C4-2B (cell line): ENCODE data around the gene TRIM5.

ENCODE experiments used
- ZFX ChIP-seq: fragments of 450-650 bp; IDR thresholded peaks from 2 replicates; pipeline ENCODE4 v1.6.1; 2017
- TF ChIP-seq, protein P1 (sequence below): fragments of 450-650 bp; conservative IDR thresholded peaks from 2 replicates; pipeline ENCODE4 v1.5.1; 2017; ENCODE audit warnings: mild to moderate bottlenecking

DNA sequence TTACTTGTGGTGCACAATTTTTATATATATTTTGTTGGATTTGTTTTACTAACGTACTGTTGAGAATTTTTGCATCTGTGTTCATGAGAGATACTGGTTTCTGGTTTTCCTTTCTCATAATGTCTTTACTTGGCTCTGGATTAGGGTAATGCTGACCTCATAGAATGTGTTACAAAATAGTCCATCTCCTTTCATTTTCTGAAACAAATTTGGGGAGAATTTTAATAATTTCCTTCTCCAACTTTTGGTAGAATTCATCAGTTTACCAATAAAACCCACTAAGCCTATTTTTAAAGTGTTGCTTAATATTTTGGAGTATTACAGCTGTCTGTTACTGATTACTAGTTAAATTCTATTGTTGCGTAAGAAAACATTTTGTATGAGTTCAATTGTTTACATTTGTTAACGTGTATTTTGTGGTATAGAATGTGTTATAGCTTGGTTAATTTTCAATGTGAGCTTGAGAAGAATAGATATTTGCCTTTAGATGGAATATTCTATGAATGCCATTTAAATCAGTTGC is 16.2 kb upstream of the TRIM5 start:
- TF ChIP-seq, protein P1, sequence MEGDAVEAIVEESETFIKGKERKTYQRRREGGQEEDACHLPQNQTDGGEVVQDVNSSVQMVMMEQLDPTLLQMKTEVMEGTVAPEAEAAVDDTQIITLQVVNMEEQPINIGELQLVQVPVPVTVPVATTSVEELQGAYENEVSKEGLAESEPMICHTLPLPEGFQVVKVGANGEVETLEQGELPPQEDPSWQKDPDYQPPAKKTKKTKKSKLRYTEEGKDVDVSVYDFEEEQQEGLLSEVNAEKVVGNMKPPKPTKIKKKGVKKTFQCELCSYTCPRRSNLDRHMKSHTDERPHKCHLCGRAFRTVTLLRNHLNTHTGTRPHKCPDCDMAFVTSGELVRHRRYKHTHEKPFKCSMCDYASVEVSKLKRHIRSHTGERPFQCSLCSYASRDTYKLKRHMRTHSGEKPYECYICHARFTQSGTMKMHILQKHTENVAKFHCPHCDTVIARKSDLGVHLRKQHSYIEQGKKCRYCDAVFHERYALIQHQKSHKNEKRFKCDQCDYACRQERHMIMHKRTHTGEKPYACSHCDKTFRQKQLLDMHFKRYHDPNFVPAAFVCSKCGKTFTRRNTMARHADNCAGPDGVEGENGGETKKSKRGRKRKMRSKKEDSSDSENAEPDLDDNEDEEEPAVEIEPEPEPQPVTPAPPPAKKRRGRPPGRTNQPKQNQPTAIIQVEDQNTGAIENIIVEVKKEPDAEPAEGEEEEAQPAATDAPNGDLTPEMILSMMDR: no peak
- TF ChIP-seq ZFX: no peak
